ENCODE measurements around the gene CNTNAP2.
"Not testable (repeated sequence)": the region's sequence is repeated elsewhere in the genome, so short reads cannot be mapped to it uniquely, and the experiment has no call there.

Gene CNTNAP2

GRCh38 chr7:148457310-148457921 lies 2340.8 kb downstream of the CNTNAP2 start:
- Histone ChIP-seq H3F3A (ENCODE audit: insufficient read depth) (no peaks in the 10 kb centered on the region), H3K27me3 (ENCODE audit: low read length) (no peaks in the 10 kb centered on the region), H3K9me3 (ENCODE audit: insufficient read depth, low read length) (no peaks in the 10 kb centered on the region), H4K20me1 (ENCODE audit: low read depth, low read length) (no peaks in the 10 kb centered on the region), H3K27ac (ENCODE audit: low read depth, low read length) (no peak overlapping the region), H3K4me3 (ENCODE audit: insufficient read depth, low read length, poor library complexity, severe bottlenecking) (no peak overlapping the region), H3K4me2 (ENCODE audit: low read depth, low read length, poor library complexity, severe bottlenecking) (no peak overlapping the region), H3K36me3 (ENCODE audit: low read length) (no peaks in the 10 kb centered on the region), H3K79me2 (ENCODE audit: insufficient read depth, low read length) (no peaks in the 10 kb centered on the region), H3K9ac (ENCODE audit: low read length) (no peak overlapping the region), H3K9me2 (replicated peaks; ENCODE audit: insufficient read depth, low read length) (no peaks in the 10 kb centered on the region), H2AFZ (ENCODE audit: low read depth, low read length, severe bottlenecking) (no peak overlapping the region)
- TF ChIP-seq CTCF (IDR thresholded peaks at IDR 0.05; ENCODE audit: insufficient read depth, low read length, poor library complexity, severe bottlenecking) (no peak), EZH2phosphoT487 (conservative IDR thresholded peaks at IDR 0.05; ENCODE audit: low read length) (no peak)

DNA sequence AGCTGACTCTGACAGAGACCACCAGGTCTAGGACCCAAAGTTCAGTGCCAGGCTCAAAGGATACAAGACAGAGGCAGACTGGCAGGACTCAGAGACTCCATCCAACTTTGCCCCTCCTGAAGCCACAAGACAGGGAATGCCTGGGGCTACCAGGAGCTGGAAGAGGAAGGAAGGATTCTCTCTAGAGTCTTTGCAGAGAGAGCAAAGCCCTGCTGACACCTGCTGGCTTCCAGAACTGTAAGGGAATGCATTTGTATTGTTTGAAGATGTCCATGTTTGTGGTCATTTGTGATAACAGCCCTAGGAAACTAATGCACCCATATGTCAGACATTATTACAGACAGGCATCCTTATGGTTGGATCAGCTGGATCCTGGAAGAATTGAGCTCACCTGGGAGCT lies 2341.7 kb downstream of the CNTNAP2 start:
- H4K20me1 ChIP-seq (ENCODE audit: low read depth, low read length): no peaks in the 10 kb centered on the region
- TF ChIP-seq EZH2phosphoT487 (conservative IDR thresholded peaks at IDR 0.05; ENCODE audit: low read length): no peak
- no peak for TF ChIP-seq CTCF (IDR thresholded peaks at IDR 0.05; ENCODE audit: insufficient read depth, low read length, poor library complexity, severe bottlenecking)
- H3K9me3 ChIP-seq (ENCODE audit: insufficient read depth, low read length): no peaks in the 10 kb centered on the region
- H3F3A ChIP-seq (ENCODE audit: insufficient read depth): no peaks in the 10 kb centered on the region
- no peak overlapping the region for H3K9ac ChIP-seq (ENCODE audit: low read length)
- H3K36me3 ChIP-seq (ENCODE audit: low read length): no peaks in the 10 kb centered on the region
- H3K9me2 ChIP-seq (replicated peaks; ENCODE audit: insufficient read depth, low read length): no peaks in the 10 kb centered on the region
- no peak overlapping the region for H2AFZ ChIP-seq (ENCODE audit: low read depth, low read length, severe bottlenecking)
- no peaks in the 10 kb centered on the region for H3K27me3 ChIP-seq (ENCODE audit: low read length)
- H3K4me2 ChIP-seq (ENCODE audit: low read depth, low read length, poor library complexity, severe bottlenecking): no peak overlapping the region
- H3K79me2 ChIP-seq (ENCODE audit: insufficient read depth, low read length): no peaks in the 10 kb centered on the region
- H3K27ac ChIP-seq (ENCODE audit: low read depth, low read length): no peak overlapping the region
- H3K4me3 ChIP-seq (ENCODE audit: insufficient read depth, low read length, poor library complexity, severe bottlenecking): no peak overlapping the region

DNA sequence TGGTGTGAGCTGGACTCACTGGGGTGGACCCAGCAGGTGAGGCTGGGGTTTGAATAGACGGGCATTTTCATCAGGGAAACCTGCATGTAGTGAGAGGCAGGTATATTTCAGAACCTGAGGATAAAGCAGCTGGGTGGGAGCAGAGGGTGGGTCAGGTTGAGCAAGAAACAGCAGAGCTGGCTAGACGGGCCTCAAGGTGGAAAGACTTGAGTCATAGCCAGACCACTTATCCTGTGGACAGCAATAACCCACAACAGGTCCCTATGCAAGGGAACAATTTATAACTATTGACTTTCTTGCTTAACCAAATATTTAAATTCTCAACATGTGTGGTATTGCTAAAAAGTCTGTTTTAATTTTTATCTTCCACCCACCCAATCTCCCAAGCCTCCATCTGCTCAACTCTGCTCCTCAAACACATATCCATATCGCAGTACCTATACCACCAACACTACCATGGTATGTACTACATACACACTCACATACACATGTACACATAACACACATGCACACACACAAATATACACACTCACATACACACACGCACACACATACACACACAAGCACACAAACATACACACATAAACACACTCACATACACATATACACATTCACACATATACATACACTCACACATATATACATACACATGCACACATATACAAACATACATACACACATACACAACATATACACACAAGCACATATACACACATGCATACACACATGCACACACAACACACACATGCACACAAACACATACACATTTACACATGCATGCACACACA lies 2345.0 kb downstream of the CNTNAP2 start:
- Histone ChIP-seq H3K79me2 (ENCODE audit: insufficient read depth, low read length) (no peaks in the 10 kb centered on the region), H3K4me3 (ENCODE audit: insufficient read depth, low read length, poor library complexity, severe bottlenecking) (no peak overlapping the region), H3K36me3 (ENCODE audit: low read length) (no peaks in the 10 kb centered on the region), H3K9me2 (replicated peaks; ENCODE audit: insufficient read depth, low read length) (no peaks in the 10 kb centered on the region), H2AFZ (ENCODE audit: low read depth, low read length, severe bottlenecking) (no peak overlapping the region), H3K4me2 (ENCODE audit: low read depth, low read length, poor library complexity, severe bottlenecking) (no peak overlapping the region), H3K9ac (ENCODE audit: low read length) (no peak overlapping the region), H3F3A (ENCODE audit: insufficient read depth) (no peaks in the 10 kb centered on the region), H4K20me1 (ENCODE audit: low read depth, low read length) (no peaks in the 10 kb centered on the region), H3K27ac (ENCODE audit: low read depth, low read length) (no peak overlapping the region), H3K9me3 (ENCODE audit: insufficient read depth, low read length) (no peaks in the 10 kb centered on the region), H3K27me3 (ENCODE audit: low read length) (no peaks in the 10 kb centered on the region)
- TF ChIP-seq EZH2phosphoT487 (conservative IDR thresholded peaks at IDR 0.05; ENCODE audit: low read length) (no peak), CTCF (IDR thresholded peaks at IDR 0.05; ENCODE audit: insufficient read depth, low read length, poor library complexity, severe bottlenecking) (no peak)

GRCh38 chr7:148462774-148463173 lies 2346.2 kb downstream of the CNTNAP2 start:
- not testable (repeated sequence) for H3K4me2 ChIP-seq (ENCODE audit: low read depth, low read length, poor library complexity, severe bottlenecking); H3K9me3 ChIP-seq (ENCODE audit: insufficient read depth, low read length); H3K9ac ChIP-seq (ENCODE audit: low read length); H3K79me2 ChIP-seq (ENCODE audit: insufficient read depth, low read length); H3K27me3 ChIP-seq (ENCODE audit: low read length); H3F3A ChIP-seq (ENCODE audit: insufficient read depth); H4K20me1 ChIP-seq (ENCODE audit: low read depth, low read length); H3K27ac ChIP-seq (ENCODE audit: low read depth, low read length); H3K9me2 ChIP-seq (replicated peaks; ENCODE audit: insufficient read depth, low read length); H2AFZ ChIP-seq (ENCODE audit: low read depth, low read length, severe bottlenecking); H3K36me3 ChIP-seq (ENCODE audit: low read length); H3K4me3 ChIP-seq (ENCODE audit: insufficient read depth, low read length, poor library complexity, severe bottlenecking)
